Esophagus squamous epithelium (tissue), 4 donors: ENCODE results near the gene E4F1.

Experiments used
- POLR2A ChIP-seq, 4 donors: fragments of 450-650 bp; IDR thresholded peaks; one replicate each; pipeline ENCODE4 v1.6.1; 2017; ENCODE audit warnings: antibody characterized with exemption in 4 of 4, mild to moderate bottlenecking in 4 of 4, moderate library complexity in 3 of 4
- TF ChIP-seq, protein P1 (sequence below), 6 experiments: fragments of 450-650 bp in 4 of 6; fragments of 200-600 bp in 2 of 6; sonication (generic) in 2 of 6; IDR thresholded peaks; one replicate each; pipeline ENCODE4 v1.5.1; 2016 to 2019; ENCODE audit warnings: antibody characterized with exemption in 6 of 6, mild to moderate bottlenecking in 4 of 6, moderate library complexity in 4 of 6

- TF ChIP-seq, protein P1, sequence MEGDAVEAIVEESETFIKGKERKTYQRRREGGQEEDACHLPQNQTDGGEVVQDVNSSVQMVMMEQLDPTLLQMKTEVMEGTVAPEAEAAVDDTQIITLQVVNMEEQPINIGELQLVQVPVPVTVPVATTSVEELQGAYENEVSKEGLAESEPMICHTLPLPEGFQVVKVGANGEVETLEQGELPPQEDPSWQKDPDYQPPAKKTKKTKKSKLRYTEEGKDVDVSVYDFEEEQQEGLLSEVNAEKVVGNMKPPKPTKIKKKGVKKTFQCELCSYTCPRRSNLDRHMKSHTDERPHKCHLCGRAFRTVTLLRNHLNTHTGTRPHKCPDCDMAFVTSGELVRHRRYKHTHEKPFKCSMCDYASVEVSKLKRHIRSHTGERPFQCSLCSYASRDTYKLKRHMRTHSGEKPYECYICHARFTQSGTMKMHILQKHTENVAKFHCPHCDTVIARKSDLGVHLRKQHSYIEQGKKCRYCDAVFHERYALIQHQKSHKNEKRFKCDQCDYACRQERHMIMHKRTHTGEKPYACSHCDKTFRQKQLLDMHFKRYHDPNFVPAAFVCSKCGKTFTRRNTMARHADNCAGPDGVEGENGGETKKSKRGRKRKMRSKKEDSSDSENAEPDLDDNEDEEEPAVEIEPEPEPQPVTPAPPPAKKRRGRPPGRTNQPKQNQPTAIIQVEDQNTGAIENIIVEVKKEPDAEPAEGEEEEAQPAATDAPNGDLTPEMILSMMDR (IDR thresholded peaks at IDR 0.05), result no peak
- TF ChIP-seq POLR2A (IDR thresholded peaks at IDR 0.05), result no peak
These were observed 38.4 kb upstream of the E4F1 start for GRCh38 chr16:2184962-2185361.
